Panc1 (cell line): ENCODE results near the gene CADM1. TPM values are rescaled to one million over a fixed set of nuclear protein-coding genes. Genes with fewer than 3 reads are reported as not detected.

Experiments
- ATAC-seq: fragments of 200-7000 bp; cut with Tn5 transposase; 2 replicates; pipeline ENCODE4 v1.9.1; 2020; ENCODE audit warnings: mild to moderate bottlenecking, moderate library complexity
- BruUV-seq: library from RNA; stranded (reverse); fragments of 400-500 nt; replicated peaks from 2 replicates; lab custom pipeline; 2021; lab: Mats Ljungman, UMichigan
- CTCF ChIA-PET: fragments of 300-600 bp; sonication (Branson Sonifier 250); formaldehyde crosslinking; loops from one replicate; lab custom pipeline; 2022; ENCODE audit warnings: antibody characterized with exemption; lab: Charles Lee
- POLR2A ChIA-PET: fragments of 300-600 bp; sonication (Branson Sonifier 250); formaldehyde crosslinking; loops from one replicate; lab custom pipeline; 2022; ENCODE audit warnings: antibody characterized with exemption; lab: Charles Lee
- DNase-seq: peaks from one replicate; pipeline ENCODE4 v3.0.0-alpha.2; 2010; ENCODE audit warnings: low read depth, low spot score
- H3K27ac ChIP-seq: 2 replicates; pipeline ENCODE4 v1.5.1; 2011; ENCODE audit warnings: mild to moderate bottlenecking, low read length, inconsistent platforms
- H3K27me3 ChIP-seq: fragments of 200-500 bp; sonication (Bioruptor generic); 2 replicates; pipeline ENCODE4 v1.6.0; 2014; ENCODE audit warnings: low read length, inconsistent platforms; ENCODE audit not compliant: control insufficient read depth, insufficient read depth
- H3K36me3 ChIP-seq: fragments of 200-500 bp; sonication (Bioruptor generic); 2 replicates; pipeline ENCODE4 v1.5.1; 2014; ENCODE audit warnings: inconsistent platforms, mild to moderate bottlenecking, low read length, moderate library complexity; ENCODE audit not compliant: control insufficient read depth, insufficient read depth
- H3K4me1 ChIP-seq: 2 replicates; pipeline ENCODE4 v1.5.1; 2011; ENCODE audit warnings: inconsistent platforms, mild to moderate bottlenecking, low read length, moderate library complexity; ENCODE audit not compliant: control insufficient read depth, insufficient read depth
- H3K4me3 ChIP-seq, 2 experiments: 2 replicates each; pipeline ENCODE4 v1.5.1; 2011 to 2012; ENCODE audit warnings: low read depth in 2 of 2, low read length in 2 of 2, mild to moderate bottlenecking in 2 of 2, inconsistent platforms in 1 of 2, moderate library complexity in 1 of 2
- H3K9me3 ChIP-seq: fragments of 200-500 bp; sonication (Bioruptor generic); 2 replicates; pipeline ENCODE4 v1.5.1; 2014; ENCODE audit warnings: low read depth, mild to moderate bottlenecking, inconsistent platforms, low read length, moderate library complexity; ENCODE audit not compliant: control insufficient read depth, insufficient read depth
- CTCF ChIP-seq: fragments of 450-650 bp; IDR thresholded peaks from 2 replicates; pipeline ENCODE4 v1.5.1; 2017; ENCODE audit warnings: mild to moderate bottlenecking
- POLR2AphosphoS5 ChIP-seq: IDR thresholded peaks from 2 replicates; pipeline ENCODE4 v1.6.1; 2012; ENCODE audit warnings: mild to moderate bottlenecking, low read depth, low read length, moderate library complexity
- REST ChIP-seq, 2 experiments: IDR thresholded peaks; 2 replicates each; pipeline ENCODE4 v1.6.1; 2011 to 2012; ENCODE audit warnings: low read depth in 2 of 2, control low read depth in 1 of 2, low read length in 1 of 2, mild to moderate bottlenecking in 1 of 2, moderate library complexity in 1 of 2; ENCODE audit not compliant: insufficient read depth in 1 of 2
- SIN3A ChIP-seq: IDR thresholded peaks from 2 replicates; pipeline ENCODE4 v1.6.1; 2012; ENCODE audit warnings: low read depth, mild to moderate bottlenecking, low read length, moderate library complexity, borderline replicate concordance; ENCODE audit not compliant: insufficient read depth
- TCF7L2 ChIP-seq: IDR thresholded peaks from 2 replicates; pipeline ENCODE4 v1.6.1; 2011; ENCODE audit warnings: mild to moderate bottlenecking, low read depth, low read length, inconsistent platforms
- in situ Hi-C: cut with HindIII; loops from 2 replicates; pipeline ENCODE4 v1.10.0; 2016; ENCODE audit warnings: low sequenced_read_pairs, low pct_unique_long_range_greater_than_20kb
- intact Hi-C: fragments of 100-400 bp; cut with micrococcal nuclease; formaldehyde crosslinking; loops from one replicate; pipeline ENCODE4 v1.10.0; 2022; ENCODE audit not compliant: unreplicated experiment
- total RNA-seq: library from RNA; stranded (reverse); gene quantifications from one replicate; pipeline ENCODE4 v1.2.1, GENCODE V29; 2021; ENCODE audit not compliant: unreplicated experiment

CADM1 gene
- total RNA-seq, 1 experiment from 2014 or later = 3.9 TPM

DNA sequence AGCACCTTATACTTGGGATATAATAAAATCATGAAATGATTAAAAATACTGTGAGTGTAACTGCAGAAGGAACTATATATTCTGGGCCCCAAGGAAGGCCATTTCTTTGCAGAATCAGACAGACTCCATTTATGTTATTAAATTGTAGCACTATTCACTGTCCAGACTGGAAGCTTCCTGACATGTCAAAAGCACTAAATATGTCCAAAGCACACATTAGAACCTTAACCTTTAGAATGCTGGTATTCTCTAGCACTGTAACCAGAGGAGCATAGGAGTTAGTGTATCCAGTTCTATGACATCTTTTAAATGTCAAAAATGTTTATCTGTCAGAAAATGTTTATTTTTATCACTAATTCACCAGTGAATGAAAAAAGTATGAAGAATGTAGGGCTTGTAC is 246.9 kb downstream of the CADM1 start:
- in situ Hi-C loops = no loop called here
- Histone ChIP-seq H3K4me1 (no peaks in the 10 kb centered on the region), H3K27ac (no peak overlapping the region), H3K36me3 (no peaks in the 10 kb centered on the region), H3K4me3 (no peak overlapping the region), H3K27me3 (no peaks in the 10 kb centered on the region), H3K9me3 (no peaks in the 10 kb centered on the region)
- intact Hi-C loops = no loop called here
- no TSS peak for BruUV-seq
- ChIA-PET CTCF (no interaction called here), POLR2A (no interaction called here)
- DNase-seq = no peak
- TF ChIP-seq CTCF (no peak), POLR2AphosphoS5 (no peak), TCF7L2 (no peak), REST (IDR thresholded peaks at IDR 0.05; ENCODE audit: insufficient read depth in 1 of 2, low read depth in 2 of 2, low read length in 1 of 2) (no peak), SIN3A (no peak)
- no peak for ATAC-seq

- ATAC-seq = no peak
Measured at GRCh38 chr11:115256397-115257197, 247.6 kb downstream of the CADM1 start.

More at GRCh38 chr11:115256397-115257197, 247.6 kb downstream of the CADM1 start:
- no peaks in the 10 kb centered on the region for H3K9me3 ChIP-seq
- no peaks in the 10 kb centered on the region for H3K27me3 ChIP-seq
- in situ Hi-C loops = no loop called here
- no peak for TF ChIP-seq SIN3A
- TF ChIP-seq POLR2AphosphoS5 = no peak
- no peak for TF ChIP-seq REST (IDR thresholded peaks at IDR 0.05; ENCODE audit: insufficient read depth in 1 of 2, low read depth in 2 of 2, low read length in 1 of 2)
- TF ChIP-seq CTCF = no peak
- TF ChIP-seq TCF7L2 = no peak
- intact Hi-C loops = no loop called here
- no peak overlapping the region for H3K4me3 ChIP-seq
- no peaks in the 10 kb centered on the region for H3K36me3 ChIP-seq
- no TSS peak for BruUV-seq
- ChIA-PET POLR2A (no interaction called here), CTCF (no interaction called here)
- H3K27ac ChIP-seq = no peak overlapping the region
- H3K4me1 ChIP-seq = no peaks in the 10 kb centered on the region
- no peak for DNase-seq
